ENCODE data around the gene ITGA7. TPM values are rescaled to one million over a fixed set of nuclear protein-coding genes. Genes with fewer than 3 reads are reported as not detected.
"Not testable (repeated sequence)": the region's sequence is repeated elsewhere in the genome, so short reads cannot be mapped to it uniquely, and the experiment has no call there.

Gene ITGA7
- polyA plus RNA-seq, 1 donor from 2014 or later, result 13.5 TPM

DNA sequence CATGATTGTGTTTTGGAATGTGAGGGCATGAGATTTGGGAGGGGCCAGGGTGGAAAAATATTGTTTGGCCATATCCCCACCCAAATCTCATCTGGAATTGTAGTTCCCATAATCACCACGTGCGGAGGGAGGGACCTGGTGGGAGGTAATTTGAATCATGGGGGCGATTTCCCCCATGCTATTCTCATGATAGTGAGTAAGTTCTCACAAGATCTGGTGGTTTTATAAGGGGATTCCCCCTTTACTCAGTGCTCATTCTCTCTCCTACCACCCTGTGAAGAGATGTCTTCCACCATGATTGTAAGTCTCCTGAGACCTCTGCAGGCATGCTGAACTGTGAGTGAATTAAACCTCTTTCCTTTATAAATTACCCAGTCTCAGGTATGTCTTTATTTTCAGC lies 55.4 kb downstream of the ITGA7 start:
- Histone ChIP-seq H3K4me2 (ENCODE audit: low read length) (no peak overlapping the region), H3K9ac (ENCODE audit: low read length) (no peak overlapping the region), H3K4me3 (ENCODE audit: low read length) (no peak overlapping the region), H3K36me3 (ENCODE audit: insufficient read depth, low read length) (no peaks in the 10 kb centered on the region), H3F3A (ENCODE audit: insufficient read depth, low read length, poor library complexity, severe bottlenecking) (no peaks in the 10 kb centered on the region), H3K9me3 (ENCODE audit: low read length) (no peaks in the 10 kb centered on the region), H3K9me2 (ENCODE audit: insufficient read depth, low read length) (no peaks in the 10 kb centered on the region), H3K27ac (ENCODE audit: low read length) (no peak overlapping the region), H3K79me2 (replicated peaks; ENCODE audit: insufficient read depth, low read length) (no peaks in the 10 kb centered on the region), H4K20me1 (ENCODE audit: insufficient read depth) (no peaks in the 10 kb centered on the region), H3K27me3 (ENCODE audit: insufficient read depth, low read depth, low read length) (no peaks in the 10 kb centered on the region), H2AFZ (ENCODE audit: low read depth, low read length) (no peak overlapping the region)
- TF ChIP-seq EZH2 (IDR thresholded peaks at IDR 0.05; ENCODE audit: borderline replicate concordance, insufficient read depth, low read length, poor library complexity, severe bottlenecking), result no peak
- TF ChIP-seq, protein P1, sequence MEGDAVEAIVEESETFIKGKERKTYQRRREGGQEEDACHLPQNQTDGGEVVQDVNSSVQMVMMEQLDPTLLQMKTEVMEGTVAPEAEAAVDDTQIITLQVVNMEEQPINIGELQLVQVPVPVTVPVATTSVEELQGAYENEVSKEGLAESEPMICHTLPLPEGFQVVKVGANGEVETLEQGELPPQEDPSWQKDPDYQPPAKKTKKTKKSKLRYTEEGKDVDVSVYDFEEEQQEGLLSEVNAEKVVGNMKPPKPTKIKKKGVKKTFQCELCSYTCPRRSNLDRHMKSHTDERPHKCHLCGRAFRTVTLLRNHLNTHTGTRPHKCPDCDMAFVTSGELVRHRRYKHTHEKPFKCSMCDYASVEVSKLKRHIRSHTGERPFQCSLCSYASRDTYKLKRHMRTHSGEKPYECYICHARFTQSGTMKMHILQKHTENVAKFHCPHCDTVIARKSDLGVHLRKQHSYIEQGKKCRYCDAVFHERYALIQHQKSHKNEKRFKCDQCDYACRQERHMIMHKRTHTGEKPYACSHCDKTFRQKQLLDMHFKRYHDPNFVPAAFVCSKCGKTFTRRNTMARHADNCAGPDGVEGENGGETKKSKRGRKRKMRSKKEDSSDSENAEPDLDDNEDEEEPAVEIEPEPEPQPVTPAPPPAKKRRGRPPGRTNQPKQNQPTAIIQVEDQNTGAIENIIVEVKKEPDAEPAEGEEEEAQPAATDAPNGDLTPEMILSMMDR (IDR thresholded peaks at IDR 0.05; ENCODE audit: poor library complexity, severe bottlenecking), result no peak
- TF ChIP-seq, protein P2, sequence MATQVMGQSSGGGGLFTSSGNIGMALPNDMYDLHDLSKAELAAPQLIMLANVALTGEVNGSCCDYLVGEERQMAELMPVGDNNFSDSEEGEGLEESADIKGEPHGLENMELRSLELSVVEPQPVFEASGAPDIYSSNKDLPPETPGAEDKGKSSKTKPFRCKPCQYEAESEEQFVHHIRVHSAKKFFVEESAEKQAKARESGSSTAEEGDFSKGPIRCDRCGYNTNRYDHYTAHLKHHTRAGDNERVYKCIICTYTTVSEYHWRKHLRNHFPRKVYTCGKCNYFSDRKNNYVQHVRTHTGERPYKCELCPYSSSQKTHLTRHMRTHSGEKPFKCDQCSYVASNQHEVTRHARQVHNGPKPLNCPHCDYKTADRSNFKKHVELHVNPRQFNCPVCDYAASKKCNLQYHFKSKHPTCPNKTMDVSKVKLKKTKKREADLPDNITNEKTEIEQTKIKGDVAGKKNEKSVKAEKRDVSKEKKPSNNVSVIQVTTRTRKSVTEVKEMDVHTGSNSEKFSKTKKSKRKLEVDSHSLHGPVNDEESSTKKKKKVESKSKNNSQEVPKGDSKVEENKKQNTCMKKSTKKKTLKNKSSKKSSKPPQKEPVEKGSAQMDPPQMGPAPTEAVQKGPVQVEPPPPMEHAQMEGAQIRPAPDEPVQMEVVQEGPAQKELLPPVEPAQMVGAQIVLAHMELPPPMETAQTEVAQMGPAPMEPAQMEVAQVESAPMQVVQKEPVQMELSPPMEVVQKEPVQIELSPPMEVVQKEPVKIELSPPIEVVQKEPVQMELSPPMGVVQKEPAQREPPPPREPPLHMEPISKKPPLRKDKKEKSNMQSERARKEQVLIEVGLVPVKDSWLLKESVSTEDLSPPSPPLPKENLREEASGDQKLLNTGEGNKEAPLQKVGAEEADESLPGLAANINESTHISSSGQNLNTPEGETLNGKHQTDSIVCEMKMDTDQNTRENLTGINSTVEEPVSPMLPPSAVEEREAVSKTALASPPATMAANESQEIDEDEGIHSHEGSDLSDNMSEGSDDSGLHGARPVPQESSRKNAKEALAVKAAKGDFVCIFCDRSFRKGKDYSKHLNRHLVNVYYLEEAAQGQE (IDR thresholded peaks at IDR 0.05; ENCODE audit: borderline replicate concordance), result no peak
- no peak for TF ChIP-seq POLR2AphosphoS5 (IDR thresholded peaks at IDR 0.05)
- no peak for TF ChIP-seq TAF1 (IDR thresholded peaks at IDR 0.05; ENCODE audit: low read depth)

DNA sequence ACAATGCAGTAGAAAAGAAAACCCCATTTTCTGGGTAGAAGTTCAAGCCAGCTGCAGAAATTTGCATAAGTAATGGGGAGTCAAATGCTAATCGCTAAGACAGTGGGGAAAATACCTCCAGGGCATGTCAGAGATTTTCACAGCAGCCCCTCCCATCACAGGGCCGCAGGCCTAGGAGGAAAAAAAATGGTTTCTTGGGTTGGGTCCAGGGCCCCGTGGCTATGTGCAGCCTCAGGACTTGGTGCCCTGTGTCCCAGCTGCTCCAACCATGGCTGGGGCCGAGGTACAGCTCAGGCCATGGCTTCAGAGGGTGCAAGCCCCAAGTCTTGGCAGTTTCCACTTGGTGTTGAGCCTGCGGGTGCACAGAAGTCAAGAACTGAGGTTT lies 56.4 kb downstream of the ITGA7 start:
- H3K4me3 ChIP-seq (ENCODE audit: low read length), result no peak overlapping the region
- H3F3A ChIP-seq (ENCODE audit: insufficient read depth, low read length, poor library complexity, severe bottlenecking), result no peaks in the 10 kb centered on the region
- H3K4me2 ChIP-seq (ENCODE audit: low read length), result no peak overlapping the region
- H3K27me3 ChIP-seq (ENCODE audit: insufficient read depth, low read depth, low read length), result no peaks in the 10 kb centered on the region
- no peaks in the 10 kb centered on the region for H3K9me3 ChIP-seq (ENCODE audit: low read length)
- H4K20me1 ChIP-seq (ENCODE audit: insufficient read depth), result no peaks in the 10 kb centered on the region
- H3K27ac ChIP-seq (ENCODE audit: low read length), result no peak overlapping the region
- no peaks in the 10 kb centered on the region for H3K9me2 ChIP-seq (ENCODE audit: insufficient read depth, low read length)
- H3K9ac ChIP-seq (ENCODE audit: low read length), result no peak overlapping the region
- no peaks in the 10 kb centered on the region for H3K79me2 ChIP-seq (replicated peaks; ENCODE audit: insufficient read depth, low read length)
- no peak overlapping the region for H2AFZ ChIP-seq (ENCODE audit: low read depth, low read length)
- TF ChIP-seq POLR2AphosphoS5 (IDR thresholded peaks at IDR 0.05) (no peak), EP300 (conservative IDR thresholded peaks at IDR 0.05; ENCODE audit: poor library complexity, severe bottlenecking) (no peak), TAF1 (IDR thresholded peaks at IDR 0.05; ENCODE audit: low read depth) (no peak), SMC3 (conservative IDR thresholded peaks at IDR 0.05; ENCODE audit: poor library complexity) (no peak), RAD21 (conservative IDR thresholded peaks at IDR 0.05) (no peak), MXI1 (conservative IDR thresholded peaks at IDR 0.05; ENCODE audit: poor library complexity, severe bottlenecking) (no peak), EZH2 (IDR thresholded peaks at IDR 0.05; ENCODE audit: borderline replicate concordance, insufficient read depth, low read length, poor library complexity, severe bottlenecking) (no peak)
- TF ChIP-seq, protein P1 (IDR thresholded peaks at IDR 0.05; ENCODE audit: poor library complexity, severe bottlenecking), result no peak
- TF ChIP-seq, protein P2 (IDR thresholded peaks at IDR 0.05; ENCODE audit: borderline replicate concordance), result no peak
- H3K36me3 ChIP-seq (ENCODE audit: insufficient read depth, low read length), result no peaks in the 10 kb centered on the region

DNA sequence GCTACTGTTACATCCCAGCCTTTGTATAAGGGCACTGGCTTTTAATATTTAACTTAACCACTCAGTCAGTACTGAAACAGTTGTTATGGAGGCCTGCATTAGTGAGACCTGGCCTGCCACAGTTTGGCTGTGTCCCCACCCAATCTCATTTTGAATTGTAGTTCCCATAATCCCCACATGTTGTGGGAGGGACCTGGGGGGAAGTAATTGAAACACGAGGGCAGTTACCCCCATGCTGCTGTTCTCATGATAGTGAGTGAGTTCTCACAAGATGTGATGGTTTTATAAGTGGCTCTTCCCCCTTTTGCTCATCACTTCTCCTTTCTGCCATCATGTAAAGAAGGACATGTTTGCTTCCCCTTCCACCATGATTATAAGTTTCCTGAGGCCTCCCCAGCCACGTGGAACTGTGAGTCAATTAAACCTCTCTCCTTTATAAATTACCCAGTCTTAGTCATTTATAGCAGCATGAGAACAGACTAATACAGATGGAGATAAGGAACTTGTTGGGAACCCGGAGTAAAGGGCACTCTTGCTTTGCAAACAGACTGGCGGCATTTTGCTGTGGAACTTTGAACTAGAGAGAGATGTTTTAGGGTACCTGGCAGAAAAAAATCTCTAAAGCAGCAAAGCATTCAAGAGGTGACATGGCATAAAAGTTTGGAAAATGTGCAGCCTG lies 56.9 kb downstream of the ITGA7 start:
- not testable (repeated sequence) for H3K9ac ChIP-seq (ENCODE audit: low read length); H3K36me3 ChIP-seq (ENCODE audit: insufficient read depth, low read length); H3K79me2 ChIP-seq (replicated peaks; ENCODE audit: insufficient read depth, low read length); H3F3A ChIP-seq (ENCODE audit: insufficient read depth, low read length, poor library complexity, severe bottlenecking); H3K9me2 ChIP-seq (ENCODE audit: insufficient read depth, low read length); H3K27ac ChIP-seq (ENCODE audit: low read length); H3K4me3 ChIP-seq (ENCODE audit: low read length); H3K9me3 ChIP-seq (ENCODE audit: low read length); H2AFZ ChIP-seq (ENCODE audit: low read depth, low read length); H3K4me2 ChIP-seq (ENCODE audit: low read length); H4K20me1 ChIP-seq (ENCODE audit: insufficient read depth); H3K27me3 ChIP-seq (ENCODE audit: insufficient read depth, low read depth, low read length)

All from neural cell (in vitro differentiated cells).